Choroid plexus epithelial cell (primary cell): ENCODE results near the gene HLTF.

ENCODE experiments used
- DNase-seq: peaks from one replicate; pipeline ENCODE4 v3.0.0-alpha.2; 2010; ENCODE audit warnings: low read depth
- H3K4me3 ChIP-seq: 2 replicates; pipeline ENCODE4 v1.5.1; 2011; ENCODE audit warnings: low read depth, mild to moderate bottlenecking, control low read depth, low read length, moderate library complexity
- CTCF ChIP-seq: conservative IDR thresholded peaks from 2 replicates; pipeline ENCODE4 v1.5.1; 2011; ENCODE audit warnings: low read depth, mild to moderate bottlenecking, control low read depth, inconsistent platforms, low read length, moderate library complexity

HLTF gene

GRCh38 chr3:149086232-149086988 is at the start of gene HLTF:
Gene HLTF, minus strand, starts transcription at chr3:149086533. Its CDS starts 197 bp downstream, at chr3:149086336.
- TF ChIP-seq CTCF, result no peak
- peak within 1 kb of the TSS; percentile 91 for H3K4me3 ChIP-seq
- peak; percentile 99 for DNase-seq

- no peak overlapping the region for H3K4me3 ChIP-seq
- peak; percentile 82 for DNase-seq
- no peak for TF ChIP-seq CTCF
These were observed 48.2 kb upstream of the HLTF start for GRCh38 chr3:149134575-149134974.

- no peak for TF ChIP-seq CTCF
- H3K4me3 ChIP-seq, result no peak overlapping the region
- DNase-seq, result no peak
These were observed 45.3 kb upstream of the HLTF start for GRCh38 chr3:149131589-149131988.

- DNase-seq, result peak; percentile 89
- no peak for TF ChIP-seq CTCF
- peak within 1 kb of the TSS; percentile 97 for H3K4me3 ChIP-seq
These were observed 43.2 kb upstream of the HLTF start, which contains the start of gene HPS3 for GRCh38 chr3:149129326-149130205. Gene HPS3, plus strand, starts transcription at chr3:149129638. Its CDS starts 86 bp downstream, at chr3:149129724.

- DNase-seq, result peak; percentile 16
- TF ChIP-seq CTCF, result no peak
- H3K4me3 ChIP-seq, result peak overlapping the region; percentile 97
These were observed 42.5 kb upstream of the HLTF start for GRCh38 chr3:149128821-149129220.

- H3K4me3 ChIP-seq, result no peak overlapping the region
- TF ChIP-seq CTCF, result no peak
- DNase-seq, result peak; percentile 34
These were observed 36.6 kb upstream of the HLTF start for GRCh38 chr3:149122721-149123578.
